NCI-H524 (cell line): ENCODE results near the gene STMP1.
"Not testable (repeated sequence)": the region's sequence is repeated elsewhere in the genome, so short reads cannot be mapped to it uniquely, and the experiment has no call there.

Source experiments
- DNase-seq, 2 experiments: peaks; one replicate each; lab custom pipeline; 2025; lab: John Stamatoyannopoulos, UW

Gene STMP1

DNA sequence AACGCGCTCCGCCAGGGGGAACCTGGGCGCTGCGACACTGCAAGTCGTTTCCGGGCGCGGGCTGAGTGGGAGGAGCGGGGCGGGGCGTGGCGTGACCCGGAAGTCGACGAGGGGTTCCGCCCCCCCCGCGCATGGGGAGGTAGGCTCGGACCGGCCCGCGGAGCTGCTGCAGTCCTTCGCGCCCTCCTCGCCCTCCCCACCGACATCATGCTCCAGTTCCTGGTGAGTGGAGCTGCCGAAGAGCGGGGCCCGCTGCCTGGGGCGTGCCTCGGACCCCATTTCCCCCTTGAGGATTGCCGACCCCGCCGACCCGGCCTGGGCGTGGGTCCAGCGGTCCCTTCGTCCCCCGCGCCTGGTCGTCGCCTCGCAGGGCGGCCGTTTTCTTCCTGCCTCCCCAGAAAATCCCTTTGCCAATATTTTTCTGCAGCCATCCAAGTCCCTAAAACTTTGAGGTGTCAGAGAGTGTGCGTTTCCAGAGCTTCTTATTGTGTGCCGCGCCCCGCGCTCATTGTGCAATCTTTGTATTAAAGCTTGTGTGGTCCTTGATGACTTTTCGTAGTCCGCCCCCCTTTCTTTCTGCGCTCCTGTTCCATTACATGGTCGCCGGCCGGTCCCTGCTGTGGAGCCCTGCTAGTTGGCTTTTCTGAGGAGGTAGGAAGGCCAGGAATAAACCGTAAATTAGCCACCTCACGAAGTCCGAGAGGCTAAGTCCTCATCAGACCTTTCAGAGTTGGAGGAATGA is at the start of gene STMP1:
Gene STMP1 (plus strand): TSS at position 142 of the 742 bp plus-strand sequence.
- DNase-seq: peak; percentile 84 to 91

DNA sequence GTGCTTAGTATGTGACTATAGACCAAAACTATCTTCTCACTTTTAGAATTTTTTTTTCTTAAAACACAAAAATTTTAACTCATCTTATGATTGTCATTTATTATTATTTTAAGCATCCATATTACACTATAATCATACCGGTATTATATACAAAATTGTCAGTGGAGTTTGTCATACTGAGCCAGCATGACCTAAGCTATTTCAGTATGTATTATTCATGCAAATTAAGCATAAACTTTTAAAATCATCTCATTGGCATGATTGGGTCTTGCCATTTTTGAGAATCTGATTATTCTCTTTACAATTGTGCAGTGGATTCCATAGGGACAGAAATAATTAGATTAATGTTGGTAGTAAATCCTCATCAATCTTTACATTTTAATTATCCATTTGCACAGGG is 46.2 kb upstream of the STMP1 start:
- DNase-seq: no peak

DNA sequence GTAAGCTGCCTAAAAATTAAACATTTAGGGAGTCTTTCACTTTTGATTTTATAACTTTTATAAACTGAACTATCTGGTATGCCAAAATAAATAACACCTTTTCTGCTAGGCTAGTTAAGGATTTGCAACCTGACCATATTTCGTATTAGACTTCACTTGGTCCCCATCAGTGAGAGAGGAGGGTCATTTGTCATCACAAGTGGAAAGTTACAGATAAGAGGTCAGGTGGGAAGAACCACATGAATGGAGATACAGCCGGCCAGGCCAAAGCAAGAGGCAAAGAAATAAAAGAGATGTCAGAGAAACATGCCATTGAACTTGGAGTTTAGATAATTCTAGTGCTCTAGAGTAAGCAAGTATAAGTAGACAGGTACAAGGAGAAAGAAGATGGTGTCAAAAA is 44.5 kb upstream of the STMP1 start:
- DNase-seq: no peak

DNA sequence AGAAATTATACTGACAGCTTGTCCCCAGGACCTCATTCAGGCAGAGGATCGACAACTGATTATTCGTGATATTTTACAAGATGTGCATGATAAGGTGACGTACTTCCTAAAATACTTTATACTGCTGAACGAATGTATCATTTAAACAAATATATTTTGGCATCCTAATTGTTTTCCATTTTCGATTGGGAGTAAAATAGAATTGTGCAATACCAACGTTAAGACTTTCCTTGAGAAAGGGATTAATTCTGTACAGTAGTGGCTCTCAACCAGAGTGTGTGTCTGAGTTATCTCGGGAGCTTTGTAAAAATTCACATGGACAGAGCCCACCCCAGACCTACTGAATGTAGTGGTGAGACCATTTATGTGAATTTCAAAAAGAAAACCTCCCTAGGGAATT is 43.8 kb upstream of the STMP1 start:
- no peak for DNase-seq

DNA sequence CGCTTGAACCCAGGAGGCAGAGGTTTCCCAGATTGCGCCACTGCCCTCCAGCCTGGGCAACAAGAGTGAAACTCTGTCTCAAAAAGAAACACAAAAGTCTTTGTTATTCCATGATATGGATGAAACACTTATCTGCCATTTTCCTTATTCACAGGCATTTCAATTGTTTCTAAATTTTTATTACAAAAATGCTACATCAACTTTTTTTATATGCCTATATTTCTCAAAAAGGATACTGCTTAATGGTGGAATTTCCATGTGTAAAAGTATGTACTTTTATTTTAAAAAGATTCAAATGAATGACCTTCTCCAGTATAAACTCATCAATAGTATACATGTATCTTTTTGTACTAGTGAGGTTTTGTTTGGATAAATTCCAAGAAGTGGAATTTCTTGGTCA is 41.9 kb upstream of the STMP1 start:
- DNase-seq: no peak

DNA sequence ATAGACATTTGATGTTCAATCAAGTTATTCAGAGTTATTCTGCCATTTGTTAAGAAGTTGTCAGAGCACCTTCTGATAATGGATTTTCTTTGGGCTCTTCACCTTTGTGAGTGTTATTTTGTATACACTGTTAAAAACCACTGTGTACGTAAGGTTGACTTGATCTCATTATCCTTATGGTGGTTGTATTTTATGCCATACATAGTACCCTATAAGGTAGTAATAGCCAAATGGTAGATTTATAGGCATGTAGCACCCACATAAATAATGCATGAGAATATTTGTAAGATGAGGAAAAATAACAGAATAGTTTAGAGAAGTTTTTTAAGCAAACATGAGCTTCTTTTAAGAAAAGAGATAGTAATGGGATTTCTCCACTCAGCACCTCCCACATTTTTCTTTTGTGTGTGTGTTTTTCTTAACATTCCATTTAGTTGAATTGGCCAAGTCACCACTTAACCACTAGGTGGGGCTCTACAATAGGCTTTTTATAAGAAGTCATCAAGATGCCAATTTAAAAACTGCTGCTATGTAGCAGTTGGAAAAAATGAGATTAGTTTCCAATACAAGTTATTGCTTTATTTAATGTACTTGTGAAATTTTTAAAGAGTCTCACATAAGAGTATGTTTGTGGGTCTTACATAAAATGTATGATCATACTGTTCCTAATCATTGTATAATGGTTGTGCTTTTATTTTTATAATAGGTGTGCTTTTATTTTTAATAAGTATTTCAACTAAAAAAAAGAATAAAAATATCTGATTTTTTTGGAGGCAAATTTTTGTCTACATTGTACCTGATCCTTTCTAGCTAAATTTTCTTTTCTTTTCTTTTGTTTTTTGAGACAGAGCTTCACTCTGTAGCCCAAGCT is 41.1 kb upstream of the STMP1 start:
- DNase-seq: peak in 1 of 2 experiments; percentile 59

DNA sequence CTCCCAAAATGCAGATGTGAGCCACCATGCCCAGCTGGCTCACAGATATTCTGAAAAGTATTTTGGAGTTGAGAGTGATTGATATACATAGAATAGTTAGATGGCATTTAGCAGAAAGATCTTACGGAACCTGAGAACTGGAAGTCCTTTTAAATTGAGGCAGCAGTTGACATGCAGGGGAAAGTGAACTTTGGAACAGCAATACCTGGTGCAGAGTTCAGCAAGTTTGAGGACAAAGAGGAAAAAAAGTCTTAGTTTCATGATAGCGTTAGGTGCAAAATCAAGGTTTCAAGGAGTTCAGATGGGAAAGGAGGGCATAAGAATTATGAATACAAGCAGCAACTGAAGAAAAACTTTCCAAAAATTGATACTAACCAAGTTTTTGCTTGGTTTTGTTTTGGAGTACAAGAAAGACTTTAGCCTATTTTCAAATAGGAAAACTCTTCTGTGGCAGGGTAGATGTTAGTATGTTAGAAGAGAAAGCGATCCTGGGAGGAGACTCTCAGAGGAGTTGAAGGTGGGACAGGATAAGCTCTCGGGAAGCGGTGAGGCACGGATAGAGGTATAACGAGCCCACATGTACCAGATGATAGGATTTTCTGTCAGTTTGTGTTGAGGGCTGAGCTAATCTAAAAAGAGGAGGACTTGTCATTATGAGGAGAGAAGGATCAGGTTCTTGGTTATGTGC is 28.0 kb upstream of the STMP1 start:
- DNase-seq: no peak

DNA sequence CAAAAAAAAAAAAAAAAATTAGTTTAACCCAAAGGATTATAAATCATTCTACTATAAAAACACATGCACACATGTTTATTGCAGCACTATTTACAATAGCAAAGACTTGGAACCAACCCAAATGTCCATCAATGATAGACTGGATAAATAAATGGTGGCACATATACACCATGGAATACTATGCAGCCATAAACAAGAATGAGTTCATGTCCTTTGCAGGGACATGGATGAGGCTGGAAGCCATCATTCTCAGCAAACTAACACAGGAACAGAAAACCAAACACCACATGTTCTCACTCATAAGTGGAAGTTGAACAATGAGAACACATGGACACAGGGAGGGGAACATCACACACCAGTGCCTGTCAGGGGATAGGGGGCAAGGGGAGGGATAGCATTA is 22.6 kb upstream of the STMP1 start:
- not testable (repeated sequence) for DNase-seq

DNA sequence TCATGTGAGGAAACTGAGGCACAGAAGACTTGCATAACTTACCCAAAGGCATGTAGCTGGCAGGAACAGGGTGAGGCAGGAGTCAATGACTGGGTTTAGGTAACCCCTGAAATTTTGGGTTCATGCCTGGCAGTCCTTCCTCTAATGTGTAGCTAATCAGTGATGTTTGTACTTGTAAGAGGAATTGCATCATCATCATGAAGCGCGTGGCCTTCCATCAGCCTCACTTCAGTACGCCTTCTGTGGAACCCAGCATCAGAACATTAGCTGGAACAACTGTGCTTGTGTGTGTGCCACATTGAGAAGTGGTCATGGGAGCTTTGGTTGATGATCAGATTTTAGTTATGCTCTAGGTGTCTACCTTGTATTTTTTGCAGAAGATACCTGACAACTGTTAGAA is 18.2 kb upstream of the STMP1 start:
- no peak for DNase-seq

DNA sequence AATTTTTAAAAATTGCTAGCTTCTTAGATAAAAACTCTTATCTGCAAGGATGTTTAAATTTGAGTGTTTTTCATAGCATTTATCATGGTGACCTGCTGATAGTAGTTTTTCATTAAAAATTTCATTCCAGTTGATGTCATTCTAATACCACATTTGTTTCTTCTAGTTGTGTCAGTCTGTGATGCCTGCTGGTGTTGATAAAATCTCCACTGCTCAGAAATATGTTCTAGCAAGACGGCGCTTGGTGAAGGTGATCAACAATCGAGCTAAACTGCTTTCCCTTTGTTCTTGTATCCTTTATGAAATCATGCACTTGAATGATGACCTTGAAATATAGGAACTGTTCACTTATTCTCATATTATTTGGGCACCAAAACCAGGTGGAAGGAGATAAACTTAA is 17.6 kb upstream of the STMP1 start:
- no peak for DNase-seq

DNA sequence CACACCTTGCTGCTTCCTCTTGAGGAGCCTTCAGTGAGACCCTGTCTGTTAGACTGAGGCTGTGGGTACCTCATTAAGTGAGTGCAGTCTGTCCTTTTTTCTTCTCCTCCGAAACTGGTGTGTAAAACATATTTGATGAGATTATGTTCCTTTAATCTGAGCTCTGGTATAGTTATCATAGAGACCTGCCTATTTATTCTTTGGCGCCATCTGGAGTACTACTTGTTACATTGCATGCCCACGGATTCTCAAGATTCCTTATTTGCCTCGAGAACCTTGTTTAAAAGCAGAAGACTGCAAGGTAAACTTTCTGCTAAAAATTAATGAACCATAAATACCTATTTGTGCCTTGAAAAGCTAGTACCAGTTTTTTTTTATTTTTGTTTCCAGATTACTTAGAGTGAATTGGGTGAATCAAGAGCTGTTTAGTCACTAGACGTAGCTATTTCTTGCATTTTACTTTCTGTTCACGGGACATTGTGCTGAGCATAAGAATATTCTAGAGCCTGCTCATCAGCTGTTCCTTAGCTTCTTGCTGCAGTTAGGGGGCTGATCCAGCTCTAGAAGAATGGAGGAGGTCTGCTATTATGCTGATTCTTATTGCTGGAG is 16.9 kb upstream of the STMP1 start:
- DNase-seq: peak in 1 of 2 experiments; percentile 52

DNA sequence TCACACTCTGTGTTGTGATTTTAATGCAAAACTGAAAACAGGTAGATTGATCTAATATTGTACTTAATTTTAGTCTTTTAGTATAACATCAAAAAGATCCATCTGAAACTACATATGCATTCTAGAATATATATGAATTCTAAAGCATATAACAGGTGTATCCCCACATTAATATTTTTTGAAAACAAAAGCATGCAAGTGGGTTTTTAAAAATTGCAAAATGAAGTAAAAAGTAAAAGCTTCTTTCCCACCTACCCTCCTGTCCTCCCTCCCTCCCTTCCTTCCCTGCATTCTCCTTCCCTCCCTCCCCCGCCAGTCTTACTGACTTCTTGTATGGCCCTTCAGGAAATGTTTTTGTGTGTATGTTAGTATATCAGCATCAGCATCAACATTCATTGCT is 14.6 kb upstream of the STMP1 start:
- no peak for DNase-seq

DNA sequence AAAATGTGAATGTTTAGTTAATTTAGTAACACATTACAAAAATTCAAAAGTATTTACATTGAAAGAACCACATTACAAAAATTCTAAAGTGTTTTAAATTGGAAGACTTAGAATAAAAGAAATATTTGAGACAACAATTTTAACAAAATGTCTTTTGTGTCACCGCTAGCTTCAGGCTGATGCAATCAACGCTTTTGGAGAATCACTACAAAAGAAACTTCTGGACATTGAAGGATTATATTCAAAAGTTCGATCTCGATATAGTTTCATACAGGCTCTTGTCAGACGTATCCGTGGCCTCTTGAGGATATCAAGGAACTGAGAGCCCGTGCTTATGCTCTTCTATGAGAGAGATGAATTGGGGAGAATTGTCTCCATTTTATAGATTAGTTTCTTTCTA is 14.1 kb upstream of the STMP1 start:
- no peak for DNase-seq

DNA sequence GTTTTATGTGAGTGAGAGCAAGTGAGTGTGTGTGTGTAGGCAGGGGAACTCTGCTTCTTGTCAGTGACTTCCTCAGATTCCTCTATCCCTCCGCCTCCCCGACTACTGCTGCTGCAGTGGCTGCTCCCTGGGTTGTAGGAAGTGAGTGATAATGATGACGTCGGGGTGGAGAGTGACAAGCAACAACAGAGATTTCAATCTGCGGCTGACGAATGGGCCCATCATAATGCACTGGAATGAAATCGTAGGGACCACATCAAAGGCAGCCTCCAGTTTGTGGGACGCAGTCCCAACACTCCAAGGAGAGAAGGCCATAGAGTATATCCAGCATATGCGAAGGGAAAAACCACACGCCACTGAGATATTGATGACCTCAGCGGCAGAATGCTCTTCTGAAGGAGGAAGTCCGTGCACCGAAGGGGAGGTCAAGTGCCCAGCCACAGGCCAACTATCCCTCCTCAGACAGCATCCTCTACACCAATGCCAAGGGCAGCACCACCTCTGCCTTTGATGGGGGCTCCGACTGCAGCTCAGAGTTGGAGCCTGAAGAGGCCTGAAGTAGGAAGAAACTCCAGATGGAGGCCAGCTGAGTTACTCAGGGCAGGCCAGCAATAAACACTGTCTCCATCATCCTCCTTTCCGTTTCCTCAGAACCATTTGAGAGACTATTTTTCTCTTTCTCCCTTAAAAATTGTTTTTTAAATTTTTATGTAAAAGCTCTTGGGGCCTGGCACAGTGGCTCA is 11.3 kb upstream of the STMP1 start:
- DNase-seq: no peak

DNA sequence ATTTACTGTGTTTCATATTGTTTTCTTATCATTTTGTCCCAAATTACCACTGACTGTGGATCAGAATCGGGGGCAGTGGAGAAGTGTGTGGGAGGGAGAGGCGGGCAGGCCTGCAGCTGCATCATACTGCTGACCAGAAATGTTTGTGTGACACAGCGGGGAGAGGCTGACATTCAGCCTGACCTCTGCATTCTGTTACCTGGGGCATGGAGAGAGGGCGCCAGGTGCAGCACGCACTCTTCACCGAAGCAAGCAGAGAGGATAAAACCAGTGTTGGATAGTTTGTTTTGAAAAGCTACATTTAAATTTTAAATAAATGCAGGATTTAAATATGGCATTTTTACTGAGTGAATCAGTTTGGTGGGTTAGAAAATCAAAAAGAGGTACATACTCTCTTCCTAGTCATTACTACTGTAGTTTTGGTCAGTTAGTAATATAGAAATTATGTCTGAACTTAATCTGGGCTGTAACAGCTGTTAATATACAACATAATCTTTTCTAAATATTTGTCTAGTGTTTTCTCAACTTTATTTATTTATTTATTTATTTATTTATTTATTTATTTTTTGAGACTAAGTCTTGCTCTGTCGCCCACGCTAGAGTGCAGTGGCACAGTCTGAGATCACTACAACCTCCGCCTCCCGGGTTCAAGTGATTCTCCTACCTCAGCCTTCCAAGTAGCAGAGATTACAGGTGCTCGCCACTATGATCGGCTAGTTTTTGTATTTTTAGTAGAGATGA is 8.8 kb upstream of the STMP1 start:
- DNase-seq: no peak

DNA sequence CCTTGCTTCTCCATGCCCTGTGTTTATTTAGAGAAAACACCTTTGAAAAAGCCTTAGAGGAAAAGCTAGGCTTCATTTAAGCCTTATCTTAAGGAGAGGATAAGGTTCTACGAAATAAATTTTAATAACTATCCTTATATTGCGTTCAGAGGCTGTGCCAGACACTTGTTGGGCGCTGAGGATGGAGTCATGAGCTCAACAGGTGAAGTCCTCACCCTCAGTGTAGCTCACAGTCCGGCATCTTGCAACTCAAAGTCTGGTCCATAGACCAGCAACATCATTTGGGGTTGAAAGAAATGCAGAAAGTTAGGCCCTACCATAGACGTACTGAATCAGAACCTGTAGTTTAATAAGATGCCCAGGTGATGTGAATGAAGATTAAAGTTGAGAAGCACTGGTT is 3.8 kb upstream of the STMP1 start:
- DNase-seq: no peak

DNA sequence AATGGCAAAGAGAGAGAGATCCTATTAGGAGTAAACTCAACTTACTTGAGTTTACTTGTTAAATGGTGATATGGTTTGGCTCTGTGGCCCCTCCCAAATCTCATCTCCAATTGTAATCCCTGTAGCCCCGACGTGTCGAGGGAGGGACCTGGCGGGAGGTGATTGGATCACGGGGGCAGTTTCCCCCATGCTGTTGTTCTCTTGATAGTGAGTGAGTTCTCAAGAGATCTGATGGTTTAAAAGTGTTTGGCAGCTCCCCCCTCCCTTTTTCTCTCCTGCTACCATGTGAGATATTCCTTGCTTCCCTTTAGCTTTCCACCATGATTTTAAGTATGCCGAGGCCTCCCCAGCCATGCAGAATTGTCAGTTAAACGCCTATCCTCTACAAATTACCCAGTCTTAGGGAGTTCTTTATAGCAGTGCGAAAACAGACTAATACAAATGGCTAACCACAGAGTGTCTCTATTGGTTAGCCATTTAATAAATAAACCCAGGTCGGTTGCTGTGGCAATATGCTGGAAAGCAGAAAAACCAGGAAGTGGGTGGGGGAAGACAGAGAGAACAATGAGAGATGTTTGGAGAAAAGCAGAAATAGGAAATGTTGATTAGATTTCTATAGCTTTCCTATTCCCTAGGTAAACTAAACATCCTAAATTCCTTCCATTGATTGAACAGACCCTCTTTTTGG is 3.0 kb upstream of the STMP1 start:
- no peak for DNase-seq

DNA sequence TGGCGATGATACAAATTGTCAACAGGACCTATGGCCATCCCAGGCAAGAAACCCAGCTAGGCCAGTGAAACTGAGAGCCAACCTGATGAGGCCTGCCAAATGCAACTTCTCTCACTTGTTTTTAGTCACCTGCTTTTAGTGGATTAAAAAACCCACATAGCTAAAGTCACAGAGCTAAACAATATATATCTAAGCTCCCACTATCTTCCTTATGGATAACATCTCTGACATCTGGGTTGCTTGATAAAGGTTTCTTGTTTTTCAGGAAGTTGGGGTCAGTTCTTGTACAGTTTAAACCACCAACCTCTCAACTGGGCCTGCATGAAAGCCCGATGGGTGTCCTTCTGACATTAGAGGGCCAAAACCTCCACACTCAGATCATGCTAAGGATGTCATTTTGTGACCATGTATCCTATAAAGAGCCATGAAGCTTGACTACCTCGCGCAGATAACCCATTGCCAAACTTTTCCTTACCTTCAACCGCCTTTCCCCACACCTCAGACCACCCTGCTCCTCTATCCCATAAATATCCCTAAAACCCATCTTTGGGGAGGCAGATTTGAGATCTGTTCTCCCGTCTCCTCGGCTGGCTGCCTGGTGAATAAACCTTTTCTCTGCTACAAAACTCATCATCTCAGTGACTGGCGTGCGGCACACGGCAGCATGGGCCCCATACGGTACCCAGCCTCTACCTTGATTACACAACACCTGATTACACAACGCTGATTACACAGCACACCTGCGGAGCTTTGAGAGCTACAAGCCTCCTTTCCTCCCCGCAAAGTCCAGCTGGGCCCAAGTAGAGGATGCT is 797 bp upstream of the STMP1 start:
- DNase-seq: no peak

DNA sequence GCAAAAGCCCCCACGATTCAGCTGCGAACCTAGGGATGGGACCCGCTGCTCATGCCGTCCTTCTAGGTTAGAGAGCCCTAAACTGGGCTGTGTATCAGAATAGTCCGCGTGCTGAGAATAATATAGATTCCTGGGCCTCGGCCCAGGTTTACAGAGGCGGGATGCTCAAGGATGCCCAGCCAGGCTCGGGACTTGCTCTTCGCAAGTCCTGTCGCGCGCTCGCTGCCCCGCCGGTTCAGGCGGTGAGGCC is 266 bp upstream of the STMP1 start:
- no peak for DNase-seq
